Effector memory CD8-positive, alpha-beta T cell (primary cell): Measurements from ENCODE around the gene PDZD2.

Experiments
- ATAC-seq: fragments of 150-1000 bp; cut with Tn5 transposase; replicated peaks from 2 replicates; pipeline ENCODE4 v1.10.0; 2021; ENCODE audit warnings: mild to moderate bottlenecking, moderate library complexity
- DNase-seq, 3 experiments: peaks; one replicate each; pipeline ENCODE4 v3.0.0; 2021
- H3K27ac Mint-ChIP-seq, 2 donors: one replicate each; pipeline ENCODE4 v1.8.0; 2022; ENCODE audit warnings: mild to moderate bottlenecking in 2 of 2, mixed read lengths in 2 of 2, moderate library complexity in 2 of 2
- H3K27me3 Mint-ChIP-seq, 2 donors: one replicate each; pipeline ENCODE4 v1.8.0; 2022; ENCODE audit warnings: mixed read lengths in 2 of 2
- H3K36me3 Mint-ChIP-seq: one replicate; pipeline ENCODE4 v1.8.0; 2022; ENCODE audit warnings: mild to moderate bottlenecking, moderate library complexity, mixed read lengths; ENCODE audit not compliant: insufficient read depth
- H3K4me1 Mint-ChIP-seq, 2 donors: one replicate each; pipeline ENCODE4 v1.8.0; 2022; ENCODE audit warnings: low read depth in 2 of 2, mixed read lengths in 2 of 2
- H3K4me3 Mint-ChIP-seq, 2 donors: one replicate each; pipeline ENCODE4 v1.8.0; 2022; ENCODE audit warnings: mild to moderate bottlenecking in 2 of 2, mixed read lengths in 2 of 2, moderate library complexity in 2 of 2
- H3K9me3 Mint-ChIP-seq, 2 donors: one replicate each; pipeline ENCODE4 v1.8.0; 2022; ENCODE audit warnings: mixed read lengths in 2 of 2

Gene PDZD2

DNA sequence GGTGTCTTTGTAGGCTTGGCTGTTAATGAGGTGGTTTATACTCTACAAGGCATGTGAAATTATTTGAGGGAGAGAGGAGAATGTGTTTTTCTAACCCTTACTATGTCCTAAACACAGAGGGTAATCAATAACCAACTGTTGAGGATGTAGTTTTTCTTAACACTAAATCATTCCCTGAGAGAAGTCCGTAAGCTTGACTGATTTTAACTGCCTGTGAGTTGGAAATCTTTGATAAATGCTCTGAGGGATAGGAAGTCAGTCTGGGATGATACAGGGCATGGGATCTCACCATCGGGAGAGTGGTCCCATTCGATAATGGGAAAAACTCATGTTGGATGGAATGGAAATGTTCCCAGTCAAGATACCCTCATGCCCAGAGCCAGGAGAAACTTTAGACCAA lies 249.6 kb downstream of the PDZD2 start:
- ATAC-seq: no peak
- H3K9me3 Mint-ChIP-seq: no peaks in the 10 kb centered on the region
- H3K27me3 Mint-ChIP-seq: peaks cover 19 to 22% of the 10 kb centered on the region in 2 donors
- no peaks in the 10 kb centered on the region for H3K36me3 Mint-ChIP-seq
- H3K4me1 Mint-ChIP-seq: no peaks in the 10 kb centered on the region
- H3K4me3 Mint-ChIP-seq: no peak overlapping the region
- H3K27ac Mint-ChIP-seq: no peak overlapping the region
- no peak for DNase-seq

DNA sequence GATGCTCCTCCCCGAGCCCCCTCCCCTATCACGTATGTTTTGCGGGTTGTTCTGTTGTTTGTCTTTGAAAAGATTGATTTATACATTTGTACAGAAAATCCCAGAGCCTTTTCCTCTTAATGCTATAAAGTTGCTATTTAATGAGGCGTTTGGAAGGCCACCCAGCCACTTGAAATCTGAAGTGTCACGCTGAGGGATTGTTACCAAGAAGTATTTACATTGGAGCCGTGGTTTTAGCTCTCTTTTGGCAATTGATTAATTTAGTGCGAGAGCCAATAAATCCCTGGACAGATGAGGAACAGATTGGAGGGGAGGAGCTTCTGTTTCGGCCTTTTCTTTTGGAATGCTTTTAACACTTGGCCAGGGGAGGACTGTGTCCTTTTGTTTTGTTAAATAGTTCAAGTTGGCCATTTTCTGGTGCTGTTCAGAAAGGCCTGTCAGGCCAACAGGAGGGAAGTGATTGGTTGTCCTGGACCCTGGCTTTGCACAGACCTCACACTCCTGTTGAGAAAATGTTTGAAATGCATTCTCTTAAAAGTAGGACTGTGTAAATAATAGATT lies 250.2 kb downstream of the PDZD2 start:
- Mint-ChIP-seq H3K27me3 (peaks cover 19 to 22% of the 10 kb centered on the region in 2 donors), H3K4me1 (no peaks in the 10 kb centered on the region), H3K9me3 (no peaks in the 10 kb centered on the region), H3K27ac (no peak overlapping the region), H3K36me3 (no peaks in the 10 kb centered on the region), H3K4me3 (no peak overlapping the region)
- DNase-seq: no peak
- no peak for ATAC-seq

DNA sequence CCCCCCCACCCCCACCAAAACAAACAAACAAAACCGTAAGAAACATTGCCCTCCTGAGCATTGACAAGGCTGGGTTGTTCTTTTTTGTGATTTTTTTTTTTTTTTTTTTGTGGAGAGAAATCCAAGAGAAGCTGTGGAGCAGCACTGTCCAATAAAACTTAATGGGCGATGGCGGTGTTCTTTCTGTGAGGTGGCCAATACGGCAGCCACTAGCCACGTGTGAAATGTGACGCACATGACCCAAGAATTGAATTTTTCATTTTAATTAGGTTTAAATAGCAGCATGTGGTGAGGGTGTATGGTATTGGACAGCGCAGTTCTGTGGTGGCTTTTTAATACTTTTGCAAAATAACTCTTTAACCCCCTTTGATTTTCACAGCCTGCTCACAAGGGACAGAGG lies 251.1 kb downstream of the PDZD2 start:
- Mint-ChIP-seq H3K9me3 (no peaks in the 10 kb centered on the region), H3K4me3 (no peak overlapping the region), H3K27ac (no peak overlapping the region), H3K36me3 (no peaks in the 10 kb centered on the region), H3K27me3 (peaks cover 19 to 22% of the 10 kb centered on the region in 2 donors), H3K4me1 (no peaks in the 10 kb centered on the region)
- DNase-seq (no peak), ATAC-seq (no peak)

DNA sequence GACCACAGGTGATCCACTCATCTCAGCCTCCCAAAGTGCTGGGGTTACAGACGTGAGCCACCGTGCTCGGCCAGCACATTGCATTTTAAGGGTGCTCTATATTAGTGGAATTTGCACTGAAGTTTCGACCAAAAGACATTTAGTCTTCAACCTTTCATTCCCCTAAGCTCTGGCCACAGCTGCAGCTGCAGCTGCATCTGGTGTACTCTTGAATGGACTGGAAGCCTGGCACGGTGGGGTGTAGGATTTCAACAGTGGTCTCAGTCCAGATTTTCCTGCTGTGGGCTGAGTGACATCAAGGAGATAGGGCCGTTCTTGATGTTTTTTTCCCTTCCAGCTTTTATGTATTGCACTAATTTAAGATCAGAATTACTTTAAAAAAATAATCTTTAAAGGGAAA lies 255.2 kb downstream of the PDZD2 start:
- H3K36me3 Mint-ChIP-seq: no peaks in the 10 kb centered on the region
- no peaks in the 10 kb centered on the region for H3K9me3 Mint-ChIP-seq
- H3K4me1 Mint-ChIP-seq: no peaks in the 10 kb centered on the region
- no peak overlapping the region for H3K27ac Mint-ChIP-seq
- no peak overlapping the region for H3K4me3 Mint-ChIP-seq
- ATAC-seq (no peak), DNase-seq (no peak)
- no peaks in the 10 kb centered on the region for H3K27me3 Mint-ChIP-seq

DNA sequence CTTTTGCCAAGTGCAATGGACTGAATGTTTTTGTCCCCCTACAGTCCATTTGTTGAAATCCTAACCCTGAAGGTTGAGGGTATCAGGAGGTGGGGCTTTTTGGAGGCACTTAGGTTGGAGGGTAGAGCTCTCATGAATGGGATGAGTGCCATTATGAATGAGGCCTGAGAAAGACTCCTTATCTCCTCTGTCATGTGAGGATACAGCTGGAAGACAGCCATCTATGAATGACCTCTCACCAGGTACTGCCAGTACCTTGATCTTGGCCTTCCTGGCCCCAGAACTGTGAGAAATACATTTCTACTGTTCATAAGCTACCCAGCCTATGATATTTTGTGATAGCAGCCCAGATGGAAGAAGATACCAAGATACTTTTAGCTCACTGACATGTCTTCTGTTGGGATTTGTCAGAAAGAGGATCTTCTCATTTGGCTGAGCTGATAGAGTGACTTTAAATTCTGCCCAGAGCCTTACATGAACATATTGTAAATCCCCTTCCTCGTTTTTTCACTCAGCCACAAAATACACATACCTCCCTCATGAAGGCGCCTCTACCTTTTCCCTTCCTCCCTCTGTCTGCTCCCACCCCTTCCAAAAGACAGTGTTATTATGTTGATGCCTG lies 256.4 kb downstream of the PDZD2 start:
- H3K27me3 Mint-ChIP-seq: no peaks in the 10 kb centered on the region
- ATAC-seq: no peak

DNA sequence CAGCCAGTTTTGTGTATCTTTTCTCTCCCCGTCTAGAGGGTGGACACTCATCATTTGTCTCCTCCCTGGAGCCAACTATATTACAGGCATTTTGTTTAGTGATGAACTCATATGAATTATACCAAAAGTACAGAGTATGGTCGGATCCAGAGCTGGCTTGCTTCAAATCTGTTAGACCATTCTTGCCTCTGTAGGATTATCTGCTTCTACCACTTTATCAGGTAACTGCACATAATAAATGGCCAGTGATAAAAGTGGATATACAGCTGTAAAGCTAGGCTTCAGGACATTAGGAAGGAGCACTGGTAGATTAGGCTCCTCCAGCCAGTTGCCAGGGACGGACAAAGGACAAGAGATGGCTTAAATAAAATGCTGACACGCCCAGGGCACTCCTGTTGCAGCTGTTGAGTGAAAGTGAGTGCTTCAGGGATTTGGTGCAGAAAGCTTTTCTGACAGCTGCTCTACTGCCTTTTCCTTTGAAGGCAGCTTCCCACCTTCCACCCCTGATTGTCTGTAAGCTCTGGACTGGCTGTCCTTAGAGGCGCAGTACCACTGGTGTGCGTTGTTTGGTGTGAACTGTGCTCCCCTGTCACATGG lies 259.2 kb downstream of the PDZD2 start:
- no peak for ATAC-seq
- Mint-ChIP-seq H3K4me1 (no peaks in the 10 kb centered on the region), H3K27ac (no peak overlapping the region), H3K27me3 (no peaks in the 10 kb centered on the region), H3K4me3 (no peak overlapping the region), H3K9me3 (no peaks in the 10 kb centered on the region), H3K36me3 (no peaks in the 10 kb centered on the region)
- no peak for DNase-seq

More for the DNA sequence above, 256.4 kb downstream of the PDZD2 start:
- H3K4me3 Mint-ChIP-seq: no peak overlapping the region
- H3K27ac Mint-ChIP-seq: no peak overlapping the region
- no peak for DNase-seq
- no peaks in the 10 kb centered on the region for H3K9me3 Mint-ChIP-seq
- H3K4me1 Mint-ChIP-seq: no peaks in the 10 kb centered on the region
- H3K36me3 Mint-ChIP-seq: no peaks in the 10 kb centered on the region

DNA sequence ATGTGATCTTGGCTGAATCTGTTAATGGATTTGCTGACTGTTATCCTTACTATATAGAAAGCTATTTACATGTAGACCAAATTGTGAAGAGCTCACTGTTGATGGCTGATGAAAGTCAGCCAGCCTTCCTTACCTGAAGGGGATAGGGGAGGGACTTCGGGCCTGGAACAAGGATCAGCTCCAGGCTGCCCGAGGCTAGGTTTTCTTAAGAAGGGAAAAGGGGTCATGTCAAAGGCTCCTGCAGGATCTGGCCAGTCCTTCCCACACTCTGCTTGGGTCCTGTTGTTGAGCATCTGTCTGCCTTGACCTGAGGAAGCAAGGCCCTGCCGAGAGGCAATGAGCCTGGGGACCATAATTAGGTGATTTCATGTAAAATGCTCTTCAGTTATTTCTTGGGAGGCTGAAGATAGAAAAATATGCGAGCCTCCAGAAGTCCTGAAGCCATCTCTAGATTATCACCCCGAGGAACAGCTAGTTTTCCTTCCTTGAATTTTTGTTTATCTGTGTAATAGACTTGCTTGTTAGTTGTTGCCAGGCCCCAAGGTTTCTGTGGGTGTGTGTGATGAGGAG lies 261.4 kb downstream of the PDZD2 start:
- H3K4me3 Mint-ChIP-seq: no peak overlapping the region
- DNase-seq: no peak
- ATAC-seq: no peak
- H3K9me3 Mint-ChIP-seq: no peaks in the 10 kb centered on the region
- H3K27me3 Mint-ChIP-seq: no peaks in the 10 kb centered on the region
- H3K27ac Mint-ChIP-seq: no peak overlapping the region
- H3K4me1 Mint-ChIP-seq: no peaks in the 10 kb centered on the region
- no peaks in the 10 kb centered on the region for H3K36me3 Mint-ChIP-seq

DNA sequence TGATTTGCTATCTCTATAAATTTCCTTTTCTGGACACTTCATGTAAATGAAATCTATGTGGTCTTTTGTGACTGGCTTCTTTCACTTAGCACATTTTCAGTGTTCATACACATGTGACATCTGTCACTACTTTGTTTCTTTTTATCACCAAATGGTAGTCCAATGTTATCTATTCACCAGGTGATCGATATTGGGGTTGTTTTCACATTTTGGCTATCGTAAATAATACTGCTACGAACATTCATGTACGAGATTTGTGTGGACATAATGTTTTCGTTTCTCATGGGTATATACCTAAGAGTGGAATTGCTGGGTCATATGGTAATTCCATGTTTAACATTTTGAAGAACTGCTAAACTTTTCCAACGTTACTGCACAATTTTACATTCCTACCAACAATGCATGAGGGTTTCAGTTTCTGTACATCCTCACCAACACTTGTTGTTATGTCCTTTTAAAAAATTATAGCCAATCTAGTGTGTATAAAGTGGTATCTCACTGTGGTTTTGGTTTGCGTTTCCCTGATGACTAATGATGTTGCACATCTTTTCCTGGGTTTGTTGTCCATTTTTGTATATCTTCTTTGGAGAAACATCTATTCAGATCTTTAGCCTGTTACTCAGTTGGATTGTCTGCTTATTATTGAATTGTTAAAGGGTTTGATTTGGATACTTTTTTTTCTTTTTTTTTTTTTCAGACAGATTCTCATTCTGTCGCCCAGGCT lies 263.0 kb downstream of the PDZD2 start:
- no peaks in the 10 kb centered on the region for H3K9me3 Mint-ChIP-seq
- no peak overlapping the region for H3K4me3 Mint-ChIP-seq
- no peaks in the 10 kb centered on the region for H3K4me1 Mint-ChIP-seq
- ATAC-seq: no peak
- no peak for DNase-seq
- H3K36me3 Mint-ChIP-seq: no peaks in the 10 kb centered on the region
- H3K27ac Mint-ChIP-seq: no peak overlapping the region
- H3K27me3 Mint-ChIP-seq: peaks cover 0 to 1% of the 10 kb centered on the region in 2 donors

DNA sequence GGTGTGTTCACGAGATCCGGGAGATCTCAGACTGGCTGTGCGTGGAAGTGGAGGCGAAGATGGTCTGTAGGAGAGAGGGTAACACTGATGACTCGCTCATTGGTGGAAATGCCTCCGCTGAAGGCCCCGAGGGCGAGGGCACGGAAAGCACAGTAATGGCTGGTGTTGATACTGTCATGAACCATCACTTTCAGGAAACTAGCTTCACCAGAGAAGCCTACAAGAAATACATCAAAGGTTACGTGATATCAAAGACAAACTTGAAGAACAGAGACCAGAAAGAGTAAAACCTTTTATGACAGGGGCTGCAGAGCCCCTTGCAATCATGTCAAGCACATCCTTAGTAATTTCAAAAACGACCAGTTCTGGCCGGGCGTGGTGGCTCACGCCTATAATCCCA lies 269.5 kb downstream of the PDZD2 start:
- peaks cover 0 to 9% of the 10 kb centered on the region in 2 donors for H3K27me3 Mint-ChIP-seq
- no peak overlapping the region for H3K27ac Mint-ChIP-seq
- H3K36me3 Mint-ChIP-seq: no peaks in the 10 kb centered on the region
- no peak overlapping the region for H3K4me3 Mint-ChIP-seq
- DNase-seq: no peak
- ATAC-seq: no peak
- H3K9me3 Mint-ChIP-seq: no peaks in the 10 kb centered on the region
- no peaks in the 10 kb centered on the region for H3K4me1 Mint-ChIP-seq

DNA sequence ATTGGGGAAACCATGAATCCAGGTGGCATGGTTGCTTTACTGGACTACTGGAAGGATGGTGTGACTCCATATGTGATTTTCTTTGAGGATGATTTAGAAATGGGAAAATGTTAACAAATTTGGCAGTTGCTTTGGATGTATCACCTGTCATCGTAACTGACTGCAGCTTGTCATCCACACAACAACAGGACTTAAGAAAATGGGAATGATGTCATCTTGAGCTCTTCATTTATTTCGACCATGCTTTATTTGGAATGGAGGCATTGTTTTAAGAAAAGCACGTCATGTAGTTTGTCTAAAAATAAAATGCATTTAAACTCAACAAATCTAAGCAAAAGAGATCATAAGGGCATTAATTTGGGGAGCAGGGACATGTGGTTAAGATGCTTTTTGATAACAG lies 270.1 kb downstream of the PDZD2 start:
- Mint-ChIP-seq H3K9me3 (no peaks in the 10 kb centered on the region), H3K36me3 (no peaks in the 10 kb centered on the region), H3K27me3 (peaks cover 0 to 9% of the 10 kb centered on the region in 2 donors), H3K27ac (no peak overlapping the region), H3K4me3 (no peak overlapping the region), H3K4me1 (no peaks in the 10 kb centered on the region)
- DNase-seq: no peak
- ATAC-seq: no peak

DNA sequence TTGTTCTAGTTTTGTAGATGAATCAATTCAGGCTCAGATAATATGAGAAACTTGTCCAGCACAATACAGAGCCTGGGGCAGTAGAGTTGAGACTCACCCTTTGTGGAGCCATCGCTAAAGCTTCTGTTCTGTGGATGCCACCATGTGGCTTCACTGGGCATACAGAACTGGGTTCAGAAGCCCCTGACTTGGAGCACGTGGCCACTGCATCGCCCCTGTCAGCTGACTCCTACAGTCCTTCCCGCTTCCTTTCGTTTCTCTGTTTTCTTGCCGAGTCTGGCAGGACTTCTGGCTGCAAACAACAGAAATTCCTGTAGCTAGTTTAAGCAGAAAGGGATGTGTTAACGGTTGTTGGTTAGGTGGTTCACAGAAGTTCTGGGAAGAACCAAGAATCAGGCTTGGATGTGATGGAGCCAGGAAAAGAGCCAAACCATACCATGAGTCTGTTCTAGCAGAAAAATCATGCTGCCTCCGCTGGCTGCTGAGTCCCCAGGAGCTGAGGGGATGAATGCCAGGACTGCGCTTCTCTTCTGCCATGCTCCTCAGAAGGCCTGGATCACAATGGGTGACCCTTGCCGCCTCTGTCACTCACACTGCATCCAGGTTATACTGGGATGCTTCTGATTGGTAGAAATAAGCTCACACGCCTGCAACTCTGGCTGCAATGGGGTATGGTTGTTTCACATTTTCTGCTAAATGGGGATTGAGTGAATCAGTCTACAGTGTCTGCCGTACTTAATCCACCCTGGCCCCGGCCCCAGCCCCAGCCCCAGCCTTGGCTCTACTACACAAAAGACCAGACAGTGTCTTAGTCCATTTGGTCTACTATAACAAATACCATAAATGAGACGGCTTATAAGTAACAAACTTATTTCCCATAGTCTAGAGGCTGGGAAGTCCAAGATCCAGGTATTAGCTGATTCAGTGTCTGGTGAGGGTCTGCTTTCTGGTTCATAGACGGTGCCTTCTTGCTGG lies 272.6 kb downstream of the PDZD2 start:
- Mint-ChIP-seq H3K27me3 (peaks cover 16 to 20% of the 10 kb centered on the region in 2 donors), H3K4me3 (no peak overlapping the region), H3K9me3 (no peaks in the 10 kb centered on the region), H3K4me1 (no peaks in the 10 kb centered on the region), H3K27ac (no peak overlapping the region), H3K36me3 (no peaks in the 10 kb centered on the region)
- DNase-seq: no peak
- no peak for ATAC-seq

DNA sequence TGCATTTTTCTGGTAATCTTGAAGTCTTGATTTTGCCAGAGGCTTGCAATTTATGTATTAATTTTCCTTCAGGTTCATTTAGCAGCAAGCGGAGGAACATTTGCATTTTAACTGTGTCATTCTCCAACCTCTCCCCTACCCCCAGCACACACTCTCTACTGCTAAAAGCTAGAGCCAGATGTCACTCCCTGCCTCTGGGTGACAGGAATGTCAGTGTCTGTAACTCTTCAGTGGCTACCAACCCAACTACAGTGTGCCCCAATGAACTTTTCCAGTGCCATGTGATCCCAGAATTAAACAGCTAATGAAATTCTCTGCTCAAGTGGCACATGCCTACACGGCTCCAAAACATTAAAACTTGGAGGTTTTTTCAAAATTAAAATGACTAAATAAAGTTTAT lies 274.9 kb downstream of the PDZD2 start:
- DNase-seq (no peak), ATAC-seq (no peak)
- Mint-ChIP-seq H3K27ac (no peak overlapping the region), H3K4me1 (no peaks in the 10 kb centered on the region), H3K27me3 (peaks cover 15 to 27% of the 10 kb centered on the region in 2 donors), H3K9me3 (no peaks in the 10 kb centered on the region), H3K4me3 (no peak overlapping the region), H3K36me3 (no peaks in the 10 kb centered on the region)

DNA sequence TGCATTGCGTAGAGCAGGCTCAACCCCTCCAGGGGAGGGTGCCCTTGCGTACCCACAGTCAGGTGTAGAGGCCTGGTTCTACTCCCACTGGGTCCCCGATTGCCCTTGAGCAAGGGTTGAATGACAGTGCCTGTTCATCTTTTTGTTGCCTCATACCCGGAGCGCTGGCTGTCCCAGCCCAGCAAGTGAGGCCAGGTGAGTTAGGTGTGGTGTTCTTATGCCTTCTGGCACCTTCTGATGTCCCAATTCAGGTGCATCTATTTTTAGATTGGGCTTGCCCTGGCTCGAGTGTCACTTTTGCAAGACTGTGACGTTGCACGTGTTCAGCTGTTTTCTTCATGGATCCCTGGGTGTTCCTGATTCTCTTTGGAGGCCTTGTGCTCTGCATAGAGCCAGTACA lies 277.4 kb downstream of the PDZD2 start:
- DNase-seq: no peak
- Mint-ChIP-seq H3K9me3 (no peaks in the 10 kb centered on the region), H3K4me1 (no peaks in the 10 kb centered on the region), H3K27ac (no peak overlapping the region), H3K4me3 (no peak overlapping the region), H3K27me3 (peaks cover 22 to 27% of the 10 kb centered on the region in 2 donors), H3K36me3 (no peaks in the 10 kb centered on the region)
- no peak for ATAC-seq
